Right hindlimb (tissue), 1 donor: ENCODE data around the gene PARD3B.

ENCODE experiments used
- DNase-seq: peaks from one replicate; pipeline ENCODE4 v3.0.0-alpha.2; 2018

Gene PARD3B

DNA sequence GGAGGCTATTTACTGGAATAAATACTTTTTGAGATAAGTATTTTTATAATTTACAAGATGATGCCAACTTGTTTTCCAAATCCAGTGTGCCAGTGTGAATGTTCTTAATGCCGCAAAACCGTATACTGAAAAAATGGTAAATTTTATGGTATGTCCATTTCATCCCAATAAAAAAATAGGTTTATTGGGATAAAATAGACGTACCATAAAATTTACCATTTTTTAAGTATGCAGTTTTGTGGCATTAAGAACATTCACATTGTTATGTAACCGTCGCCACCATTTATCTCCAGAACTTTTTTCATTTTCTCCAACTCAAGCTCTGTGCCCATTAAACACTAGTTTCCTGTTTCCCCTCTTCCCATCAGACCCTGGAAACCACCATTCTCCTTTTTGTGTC lies 167.9 kb downstream of the PARD3B start:
- no peak for DNase-seq

DNA sequence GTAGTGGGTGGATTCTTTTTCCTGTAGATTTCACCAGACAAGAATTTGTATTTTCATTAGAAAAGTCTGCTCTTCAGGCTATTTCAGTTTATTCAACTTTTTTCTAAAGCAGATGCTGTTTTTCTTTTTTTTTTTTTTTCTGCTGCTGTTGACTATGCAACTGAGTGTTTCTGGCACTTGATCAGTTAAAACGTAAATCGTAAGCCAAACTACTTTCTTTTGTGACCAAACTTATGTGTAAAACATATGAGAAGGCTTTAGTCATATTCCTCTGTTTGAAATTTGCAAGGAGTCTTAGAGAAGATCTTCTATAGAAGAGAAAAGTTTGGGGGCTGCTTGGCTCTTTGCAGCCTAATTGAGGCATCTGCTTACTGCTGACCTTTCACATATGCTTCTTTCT lies 170.1 kb downstream of the PARD3B start:
- no peak for DNase-seq

DNA sequence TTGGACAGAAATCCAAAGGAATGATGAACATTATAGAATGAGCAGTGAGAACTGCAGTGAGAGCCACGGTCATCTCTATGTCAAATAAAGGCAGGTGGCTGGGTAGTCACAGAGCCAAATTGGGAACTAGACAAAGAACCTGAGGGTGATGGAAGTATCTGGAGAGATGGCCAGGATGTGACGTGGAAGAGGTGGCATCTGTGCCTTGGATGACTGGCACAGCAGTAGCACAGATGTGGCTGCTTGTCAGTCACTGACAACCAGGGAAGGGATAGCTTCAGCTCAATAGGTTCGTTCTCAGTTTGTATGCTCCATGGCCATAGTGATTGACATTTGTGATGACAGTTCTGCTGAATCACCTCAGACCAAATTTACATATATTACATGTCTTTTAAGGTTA lies 172.3 kb downstream of the PARD3B start:
- no peak for DNase-seq

DNA sequence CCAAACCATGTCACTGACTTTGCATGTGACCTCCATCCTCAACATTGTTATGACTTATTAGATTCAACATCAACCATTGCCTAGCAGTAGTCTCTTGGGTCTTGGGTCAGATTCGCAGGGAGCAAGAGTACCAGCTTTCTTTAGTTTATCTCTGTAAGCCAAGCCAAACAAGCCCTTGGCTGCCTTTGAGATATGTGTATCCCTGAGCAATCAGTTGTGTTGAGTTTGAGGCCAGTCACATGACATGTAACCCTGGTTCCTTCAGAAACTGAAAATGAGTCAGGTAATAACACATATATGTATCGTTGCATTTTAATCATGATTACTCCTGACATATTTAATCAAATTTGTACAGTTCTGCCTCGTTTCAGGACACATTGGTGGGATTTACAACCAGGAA lies 173.3 kb downstream of the PARD3B start:
- no peak for DNase-seq

DNA sequence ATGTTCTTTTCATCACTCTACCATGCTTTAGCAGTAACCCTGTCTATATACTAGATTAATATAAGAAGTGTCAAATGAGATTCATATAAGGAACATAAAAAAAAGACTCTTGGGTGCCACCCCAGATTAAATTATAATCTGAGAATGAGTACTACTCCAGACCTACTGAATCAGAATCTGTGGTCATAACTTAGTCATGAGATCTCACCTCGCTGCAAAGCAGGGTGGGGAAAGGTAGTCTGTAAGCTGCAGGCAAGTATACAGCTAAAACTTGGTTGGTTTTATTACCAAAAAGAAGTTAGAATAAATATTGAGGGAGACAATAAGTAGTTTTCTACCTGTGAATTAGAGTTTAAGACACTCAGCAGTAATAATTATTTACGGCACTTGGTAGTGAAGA lies 175.6 kb downstream of the PARD3B start:
- no peak for DNase-seq

DNA sequence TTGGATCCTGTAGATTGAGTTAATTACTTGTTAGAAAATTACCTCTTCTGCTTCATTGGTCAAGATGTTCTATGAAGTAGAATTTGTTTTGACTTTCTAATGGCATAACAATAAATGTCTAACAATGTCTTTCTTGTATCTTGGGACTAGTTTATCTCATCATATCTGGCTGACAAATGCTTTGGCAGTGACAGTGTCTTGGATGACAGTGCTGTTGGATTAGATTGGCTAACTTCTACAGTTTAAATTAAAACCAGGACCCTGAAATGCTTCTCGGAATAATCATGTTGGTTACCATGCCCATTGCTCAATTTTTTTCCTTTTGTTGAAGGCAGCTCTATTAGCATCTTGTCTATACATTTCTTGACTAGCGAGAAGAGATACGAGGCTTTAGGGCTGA lies 176.9 kb downstream of the PARD3B start:
- no peak for DNase-seq

DNA sequence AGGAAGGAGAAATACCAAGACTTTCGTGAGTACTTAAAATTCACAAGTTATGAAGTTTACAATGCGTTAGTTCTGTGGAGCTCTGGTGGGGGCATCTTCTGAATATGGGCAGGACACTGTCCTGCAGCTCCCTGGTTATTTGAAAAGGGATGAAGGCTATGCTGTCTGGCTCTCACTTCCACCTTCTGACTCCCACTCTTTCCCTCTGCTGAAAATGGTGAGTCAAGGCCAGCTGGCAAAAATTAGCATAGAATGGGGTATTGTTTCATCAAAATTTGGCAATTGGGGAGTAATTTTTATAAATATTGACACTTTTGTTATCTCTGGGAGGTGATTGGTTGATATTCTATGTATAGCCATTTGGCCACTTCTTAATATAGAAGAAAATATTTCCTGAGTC lies 177.4 kb downstream of the PARD3B start:
- DNase-seq: no peak

DNA sequence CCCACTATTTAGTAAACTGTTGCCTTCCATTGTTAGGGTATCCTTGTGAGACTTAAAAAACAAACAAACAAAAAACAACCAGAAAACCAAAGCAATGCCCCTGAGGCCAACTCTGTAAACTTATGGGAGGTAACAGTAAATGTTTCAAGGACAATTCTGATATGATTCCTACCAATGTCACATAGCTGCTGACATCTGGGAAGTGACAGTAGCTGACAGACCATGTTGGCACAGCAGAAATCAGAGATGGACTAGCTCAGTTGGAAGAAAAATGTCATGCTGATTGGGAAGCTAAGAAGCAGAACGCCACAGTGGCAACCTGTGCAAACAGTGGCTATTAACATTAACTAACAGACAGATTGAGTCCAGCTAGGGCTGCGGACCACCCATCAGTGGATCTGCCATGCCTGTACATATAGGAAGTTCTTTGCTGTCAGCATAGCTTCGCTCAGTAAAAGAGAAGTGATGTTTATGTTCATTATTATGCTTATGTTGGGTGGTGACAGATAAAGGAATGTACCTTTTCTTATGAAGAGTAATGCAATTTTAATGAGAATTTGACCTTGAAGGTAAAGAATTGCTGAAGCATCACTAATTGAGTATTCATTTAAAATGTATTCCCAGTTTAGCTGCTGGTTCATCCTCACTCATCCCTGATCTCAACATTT lies 180.6 kb downstream of the PARD3B start:
- no peak for DNase-seq

DNA sequence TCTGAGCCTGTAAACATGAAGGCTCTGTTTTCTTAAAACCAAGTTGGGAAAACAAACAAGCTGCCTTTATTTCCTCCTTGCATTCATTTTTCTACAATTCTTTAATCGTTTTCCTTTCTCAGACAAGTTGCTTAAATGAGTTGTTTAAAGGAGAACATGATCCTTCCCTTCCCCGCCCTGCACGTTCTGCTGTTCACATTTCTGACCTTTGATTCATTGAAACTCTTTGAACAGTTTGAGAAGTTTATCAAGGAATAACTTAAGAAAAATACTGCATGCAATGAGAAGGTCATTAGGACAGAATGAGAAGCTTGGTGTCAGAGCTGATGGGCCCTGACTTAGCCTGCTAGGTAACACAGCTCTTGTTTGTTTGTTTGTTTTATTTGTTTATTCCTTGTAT lies 181.6 kb downstream of the PARD3B start:
- no peak for DNase-seq

DNA sequence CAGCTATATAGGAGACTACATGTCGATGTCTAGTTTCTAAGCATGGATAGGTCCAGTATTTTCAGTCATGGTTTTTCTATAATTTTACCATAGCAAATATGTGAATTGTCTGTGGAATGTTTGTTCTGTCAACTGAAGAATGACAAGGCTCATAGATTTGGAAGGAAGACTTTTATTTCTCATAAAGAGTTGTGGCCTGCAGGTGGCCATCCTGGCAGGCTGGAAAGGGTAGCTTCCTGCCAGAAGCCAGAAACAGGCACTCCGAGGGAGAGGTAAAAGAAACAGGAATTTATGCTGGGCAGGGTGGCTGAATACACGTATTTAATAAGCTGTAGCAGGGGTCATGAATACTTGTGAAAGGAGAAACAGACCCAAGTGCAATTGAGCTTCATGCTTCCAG lies 182.1 kb downstream of the PARD3B start:
- DNase-seq: no peak

DNA sequence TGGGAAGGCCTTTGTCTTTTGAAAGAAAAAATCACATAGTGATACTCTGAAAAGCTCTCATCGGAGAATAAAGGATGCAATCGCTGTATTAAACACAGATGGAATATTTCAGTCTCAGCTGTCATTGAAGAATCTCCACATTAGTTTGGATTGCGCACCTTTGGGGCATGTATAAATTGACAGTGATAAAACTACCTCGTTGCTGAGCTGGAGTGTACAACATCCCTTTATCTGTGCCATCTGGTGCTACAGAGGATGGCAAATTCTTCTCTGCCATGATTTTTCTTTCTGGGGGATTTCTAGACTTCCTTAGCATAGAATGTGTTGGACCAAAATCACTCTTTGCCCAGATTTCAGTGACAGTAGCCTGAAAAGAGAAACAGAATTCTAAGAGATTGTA lies 185.3 kb downstream of the PARD3B start:
- no peak for DNase-seq

DNA sequence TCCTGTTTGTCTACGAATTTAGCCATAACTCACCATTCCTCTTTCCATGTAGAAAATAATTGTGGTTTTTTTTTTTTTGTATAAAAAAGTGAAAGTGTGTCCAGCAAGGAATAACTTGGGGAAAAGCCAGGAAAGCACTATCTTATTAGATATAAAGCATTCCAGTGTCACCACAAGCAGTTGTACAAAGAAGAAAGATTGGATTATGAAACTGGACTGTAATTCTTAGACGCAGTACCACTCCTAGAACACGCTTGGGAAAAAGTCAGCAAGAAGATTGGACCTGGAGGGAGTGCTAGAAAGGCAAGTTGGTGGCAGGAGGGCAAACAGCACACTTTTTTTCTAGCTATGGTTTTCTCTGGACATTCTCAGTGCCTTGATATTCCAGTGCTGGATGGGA lies 186.7 kb downstream of the PARD3B start:
- no peak for DNase-seq

DNA sequence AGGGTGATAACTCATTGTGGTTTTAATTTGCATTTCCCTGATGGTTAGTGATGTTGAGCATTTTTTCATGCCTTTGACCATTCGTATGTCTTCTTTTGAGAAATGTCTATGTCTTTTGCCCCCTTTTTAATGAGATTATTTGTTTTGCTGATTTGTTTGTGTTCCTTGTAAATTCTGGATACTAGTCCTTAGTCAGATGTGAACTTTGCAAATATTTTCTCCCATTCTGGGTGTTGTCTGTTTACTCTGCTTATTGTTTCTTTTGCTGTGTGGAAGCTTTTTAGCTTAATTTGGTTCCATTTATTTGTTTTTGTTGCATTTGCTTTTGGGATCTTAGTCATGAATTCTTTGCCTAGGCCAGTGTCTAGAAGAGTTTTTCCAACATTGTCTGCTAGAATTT lies 192.0 kb downstream of the PARD3B start:
- DNase-seq: no peak

DNA sequence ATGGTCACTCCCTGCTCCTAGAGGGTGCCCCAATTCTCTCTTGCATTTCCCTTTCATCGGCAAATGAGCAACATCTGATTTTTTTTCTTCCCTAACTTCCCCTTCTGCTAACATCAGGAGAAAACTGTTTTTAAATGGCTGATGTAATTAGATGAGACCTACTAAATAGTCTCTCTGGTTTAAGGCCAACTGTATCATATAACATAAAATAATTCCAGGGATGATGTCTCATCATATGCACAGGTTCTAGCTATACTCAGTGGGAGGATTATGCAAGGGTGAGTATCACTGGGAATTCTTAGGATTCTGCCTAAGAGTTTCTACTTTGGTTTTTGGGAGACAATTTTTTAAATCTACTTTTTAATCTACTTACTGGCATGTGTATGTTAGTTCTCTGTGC lies 193.4 kb downstream of the PARD3B start:
- DNase-seq: no peak

DNA sequence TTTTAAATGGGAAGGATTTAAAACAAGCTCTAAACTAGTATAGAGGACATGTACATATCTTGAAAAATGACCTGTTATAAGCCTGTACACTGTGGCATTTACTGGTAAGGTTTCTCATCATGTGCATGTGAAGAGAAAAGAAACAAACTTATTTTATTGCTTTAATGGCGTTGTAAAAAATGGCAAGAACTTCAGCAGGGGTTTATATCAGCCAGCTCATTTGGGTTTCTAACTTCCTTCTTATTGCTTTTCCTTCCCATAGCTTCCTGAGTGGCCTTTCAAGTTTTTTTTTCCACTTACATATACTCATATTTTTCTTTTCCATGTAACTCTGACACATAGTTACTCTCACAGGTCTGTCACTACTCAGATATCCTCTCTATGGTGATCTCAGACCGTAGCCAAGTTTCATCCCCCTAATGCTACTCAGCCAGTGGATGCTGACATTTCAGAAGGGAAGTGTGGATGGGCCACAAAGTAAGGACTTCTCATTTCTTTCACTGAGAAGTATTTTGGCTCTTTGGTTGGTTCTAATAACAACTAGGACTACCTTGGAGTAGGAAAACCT lies 198.2 kb downstream of the PARD3B start:
- no peak for DNase-seq

DNA sequence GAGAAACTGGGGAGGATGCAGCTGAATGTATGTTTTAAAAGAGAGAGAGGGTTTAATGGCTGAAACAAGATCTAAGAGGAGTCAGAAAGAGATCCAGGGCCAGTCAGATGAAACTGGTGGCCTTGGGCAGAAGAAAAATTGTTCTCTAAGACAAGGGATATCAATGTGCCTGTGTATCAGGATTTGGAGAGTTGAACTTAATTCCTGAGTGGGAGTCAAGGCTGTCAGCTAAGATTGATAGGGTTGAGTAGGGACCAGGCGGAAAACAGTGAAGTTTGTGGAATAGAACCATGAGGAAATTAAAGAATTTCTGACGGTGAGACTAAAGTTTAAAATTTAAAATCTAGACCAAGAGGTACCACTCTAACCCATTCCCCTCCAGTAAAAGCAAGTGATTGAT lies 199.2 kb downstream of the PARD3B start:
- no peak for DNase-seq

DNA sequence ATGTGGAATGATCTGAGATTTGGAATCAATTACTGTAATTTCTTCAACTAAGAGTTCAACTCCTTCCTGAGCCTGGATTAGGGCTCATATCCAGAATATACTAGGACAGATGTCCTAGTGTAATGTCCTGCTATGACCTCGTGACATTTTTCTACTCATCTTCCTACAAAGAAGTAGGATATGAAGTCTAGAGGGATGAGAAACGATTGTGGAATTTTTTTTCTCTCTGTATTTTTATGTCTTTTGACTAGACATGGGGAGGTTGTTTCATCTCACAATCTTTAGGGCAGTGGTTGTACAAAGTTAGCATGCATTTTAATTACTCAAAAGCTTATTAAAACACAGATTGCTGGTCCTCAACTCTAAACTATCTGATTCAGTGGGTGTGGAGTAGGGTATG lies 203.0 kb downstream of the PARD3B start:
- DNase-seq: no peak

DNA sequence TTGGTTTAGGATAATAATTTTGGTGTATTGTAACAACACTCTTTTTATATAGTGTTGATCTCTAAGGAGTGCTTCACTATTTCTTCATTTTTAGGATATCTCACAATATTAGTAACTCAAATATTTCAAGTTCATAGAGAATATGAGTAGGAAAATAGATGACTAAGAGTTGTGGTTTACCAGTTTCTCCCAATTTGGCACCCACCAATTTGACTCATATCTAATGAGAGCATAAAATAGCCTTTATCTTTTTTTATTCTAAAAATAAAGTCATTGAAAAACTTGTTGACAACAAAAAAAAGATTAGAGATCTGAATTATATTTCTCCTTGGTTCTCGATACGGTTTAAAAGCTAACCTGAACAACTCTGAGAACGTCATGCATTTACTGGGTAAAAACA lies 204.0 kb downstream of the PARD3B start:
- no peak for DNase-seq

DNA sequence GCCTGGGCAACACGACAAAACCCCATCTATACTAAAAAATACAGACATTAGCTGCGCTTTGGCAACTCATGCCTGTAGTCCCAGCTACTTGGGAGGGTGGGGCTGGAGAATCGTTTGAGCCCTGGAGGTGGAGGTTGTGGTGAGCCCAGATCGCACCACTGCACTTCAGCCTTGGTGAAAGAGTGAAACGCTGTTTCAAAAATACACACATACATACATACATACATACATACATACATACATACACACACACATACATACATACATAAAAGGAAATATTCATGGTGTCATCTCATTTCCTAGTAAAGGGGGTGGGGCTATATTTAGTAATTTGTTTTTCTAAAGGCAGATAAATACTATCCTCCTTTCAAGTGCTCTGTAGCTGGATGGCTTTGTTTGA lies 205.1 kb downstream of the PARD3B start:
- no peak for DNase-seq

DNA sequence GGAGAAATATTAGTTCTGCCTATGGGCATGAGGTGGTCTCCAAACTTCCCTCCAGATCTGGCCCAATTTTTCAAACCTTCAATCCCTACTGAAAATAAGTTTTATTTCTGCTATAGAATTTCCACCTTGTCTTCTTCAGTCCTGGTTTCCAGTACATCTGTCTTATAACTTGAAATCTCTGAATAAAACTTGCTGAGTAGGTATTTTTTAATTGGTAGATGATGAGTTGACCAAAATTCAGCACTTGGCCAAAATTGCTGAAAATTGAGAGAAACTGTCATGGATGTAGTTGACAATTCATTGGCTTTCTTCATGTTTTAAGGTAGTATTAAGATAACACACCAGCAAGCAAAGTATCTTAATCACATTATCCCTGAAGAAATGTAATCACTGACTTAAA lies 206.2 kb downstream of the PARD3B start:
- DNase-seq: no peak

DNA sequence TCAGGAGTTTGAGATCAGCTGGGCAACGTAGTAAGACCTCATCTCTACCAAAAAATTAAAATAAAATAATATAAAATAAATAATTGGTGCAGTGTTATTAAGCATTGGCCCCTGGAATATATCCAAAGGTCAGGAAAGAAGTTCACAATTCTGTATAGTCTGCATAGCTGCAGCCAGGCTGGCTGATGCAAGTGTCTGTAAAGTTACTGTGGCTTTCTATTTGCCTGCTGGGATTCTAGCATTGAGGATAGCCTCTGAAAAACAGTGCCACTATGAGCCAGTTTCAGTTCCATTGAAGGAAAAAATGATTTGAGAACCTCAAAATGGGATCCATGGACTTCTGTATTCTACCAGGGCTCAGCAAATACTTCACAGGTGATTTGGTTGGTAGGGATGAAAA lies 208.6 kb downstream of the PARD3B start:
- no peak for DNase-seq

DNA sequence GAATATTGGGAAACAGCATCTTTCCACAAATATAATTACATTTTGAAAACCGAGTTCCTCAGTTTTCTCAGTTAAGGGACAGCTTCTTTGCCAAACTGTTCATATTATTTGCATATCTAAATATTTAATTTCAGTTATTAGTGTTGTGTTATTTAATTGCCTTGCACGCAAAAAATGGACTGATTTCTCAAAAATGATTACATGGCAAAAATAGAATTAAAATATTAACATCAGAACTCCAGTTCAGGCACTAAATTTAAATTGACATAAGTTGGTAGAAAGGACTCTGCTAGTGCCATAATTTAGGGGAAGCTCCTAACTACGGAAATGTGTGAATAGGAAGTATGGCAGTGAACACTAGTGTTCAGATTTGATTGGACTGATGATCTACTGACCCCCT lies 209.6 kb downstream of the PARD3B start:
- DNase-seq: no peak

DNA sequence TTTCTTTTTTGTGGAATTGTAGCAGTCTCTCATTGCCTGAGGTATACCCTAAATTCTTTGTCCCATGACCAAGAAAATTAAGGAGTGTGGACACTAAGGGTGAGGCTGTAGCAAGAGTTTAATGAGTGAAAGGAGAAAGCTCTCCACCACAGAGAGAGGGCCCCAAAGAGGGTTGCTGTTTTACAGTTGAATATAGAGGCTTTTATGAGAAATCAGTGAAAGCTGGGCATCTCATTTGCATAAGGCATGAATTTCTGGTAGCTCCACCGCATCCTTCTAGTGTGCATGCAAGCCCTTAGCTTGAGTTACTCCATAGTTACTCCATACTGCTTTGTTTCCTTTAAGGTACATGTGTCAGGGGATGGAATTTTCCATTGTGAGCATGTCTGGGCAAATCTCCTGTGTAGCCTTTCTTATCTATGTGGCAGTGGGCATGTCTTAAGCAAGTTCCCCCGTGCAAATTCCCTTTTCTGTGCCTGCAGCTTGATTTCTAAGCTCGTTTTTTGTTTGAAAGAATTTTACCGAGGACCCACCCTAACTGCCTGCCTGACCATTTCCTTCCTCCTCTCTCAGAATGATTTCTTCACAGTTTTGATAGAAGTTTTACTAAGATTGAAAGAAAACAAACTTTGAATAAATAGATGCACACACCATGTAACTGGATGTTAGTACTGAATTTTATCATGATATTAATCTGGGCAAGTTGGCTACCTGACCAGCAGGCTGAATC lies 218.9 kb downstream of the PARD3B start:
- DNase-seq: no peak

DNA sequence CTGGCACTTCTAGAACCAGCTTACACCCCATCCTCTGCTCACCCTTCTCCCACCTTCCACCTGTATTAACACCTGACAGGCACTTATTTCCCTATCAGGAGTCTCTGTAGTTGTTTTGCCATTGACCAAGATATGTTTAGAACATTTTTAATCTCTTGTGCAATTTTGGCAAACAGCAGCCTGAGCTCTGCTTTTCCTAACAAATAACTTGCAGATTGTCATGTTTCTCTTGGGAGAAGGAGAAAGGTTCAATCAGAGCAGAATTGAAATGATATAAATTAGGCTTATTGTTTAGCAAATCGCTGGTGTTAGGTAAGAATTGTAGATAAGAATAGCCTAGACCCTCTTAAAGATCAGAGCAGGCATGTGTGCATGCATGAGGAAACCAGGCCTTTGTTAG lies 225.5 kb downstream of the PARD3B start:
- no peak for DNase-seq

DNA sequence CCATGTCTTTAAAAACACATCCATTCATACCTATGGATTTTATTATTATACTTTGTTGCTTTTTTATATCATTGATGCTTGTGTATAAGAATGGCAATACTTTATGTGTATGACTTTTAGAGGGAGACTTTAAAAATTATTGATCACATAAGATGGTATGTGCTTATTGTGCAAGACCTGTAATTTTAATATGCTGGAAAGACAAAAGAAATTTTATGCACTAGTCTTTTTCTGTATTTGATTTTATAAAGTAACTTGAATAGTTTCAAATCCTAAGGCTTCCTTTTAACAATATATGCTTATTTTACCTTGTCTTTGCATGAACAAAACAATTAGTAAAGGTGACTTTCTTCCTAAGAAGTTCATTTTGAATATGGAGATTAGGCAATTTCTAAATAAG lies 226.4 kb downstream of the PARD3B start:
- DNase-seq: no peak
